ENCODE results near the gene DARS2. TPM values are rescaled to one million over a fixed set of nuclear protein-coding genes. Genes with fewer than 3 reads are reported as not detected.

The DARS2 gene
- polyA plus RNA-seq, 1 donor from 2014 or later, result 4.5 TPM

DNA sequence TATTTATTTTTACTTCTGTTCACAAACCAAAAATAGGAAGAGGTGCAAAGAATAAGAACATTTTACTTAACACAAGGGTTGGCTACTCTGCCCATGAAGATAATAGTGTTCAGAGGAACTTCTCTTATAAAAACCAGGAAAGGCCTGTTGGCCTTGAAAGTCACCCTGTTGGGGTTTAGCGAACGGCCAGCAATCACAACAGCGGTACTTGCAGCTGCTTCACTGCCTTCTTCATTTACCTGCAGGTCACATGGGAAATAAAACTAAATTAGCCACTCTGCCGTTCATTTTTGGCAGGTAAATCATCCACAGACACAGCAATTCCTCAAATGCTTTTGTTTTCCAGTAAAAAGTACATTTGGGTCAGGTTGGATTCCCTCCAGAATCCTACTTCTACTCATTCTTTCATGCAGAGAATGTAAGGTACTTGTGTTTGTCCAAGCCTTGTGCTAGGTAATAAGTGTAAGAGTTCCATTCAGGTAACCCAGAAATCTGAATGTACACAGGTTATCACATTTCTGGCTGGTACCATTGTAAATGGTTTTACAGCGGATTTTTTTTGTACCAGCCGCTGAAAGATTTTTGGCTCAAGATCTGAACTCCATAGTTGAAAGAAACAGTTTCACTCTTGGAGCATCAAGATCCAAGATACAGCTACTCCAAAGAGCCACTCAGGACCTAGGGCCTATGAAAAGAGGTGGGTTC is 79.5 kb downstream of the DARS2 start:
- H3F3A ChIP-seq (ENCODE audit: insufficient read depth, low read length, poor library complexity, severe bottlenecking), result no peaks in the 10 kb centered on the region
- H3K9me3 ChIP-seq (ENCODE audit: low read length), result no peaks in the 10 kb centered on the region
- H3K4me3 ChIP-seq (ENCODE audit: low read length), result no peak overlapping the region
- H3K9ac ChIP-seq (ENCODE audit: low read length), result no peak overlapping the region
- no peaks in the 10 kb centered on the region for H4K20me1 ChIP-seq (ENCODE audit: insufficient read depth)
- H3K27ac ChIP-seq (ENCODE audit: low read length), result no peak overlapping the region
- TF ChIP-seq MXI1 (conservative IDR thresholded peaks at IDR 0.05; ENCODE audit: poor library complexity, severe bottlenecking) (no peak), POLR2AphosphoS5 (IDR thresholded peaks at IDR 0.05) (no peak), RAD21 (conservative IDR thresholded peaks at IDR 0.05) (no peak), SMC3 (conservative IDR thresholded peaks at IDR 0.05; ENCODE audit: poor library complexity) (no peak), EP300 (conservative IDR thresholded peaks at IDR 0.05; ENCODE audit: poor library complexity, severe bottlenecking) (no peak)
- TF ChIP-seq, protein P1, sequence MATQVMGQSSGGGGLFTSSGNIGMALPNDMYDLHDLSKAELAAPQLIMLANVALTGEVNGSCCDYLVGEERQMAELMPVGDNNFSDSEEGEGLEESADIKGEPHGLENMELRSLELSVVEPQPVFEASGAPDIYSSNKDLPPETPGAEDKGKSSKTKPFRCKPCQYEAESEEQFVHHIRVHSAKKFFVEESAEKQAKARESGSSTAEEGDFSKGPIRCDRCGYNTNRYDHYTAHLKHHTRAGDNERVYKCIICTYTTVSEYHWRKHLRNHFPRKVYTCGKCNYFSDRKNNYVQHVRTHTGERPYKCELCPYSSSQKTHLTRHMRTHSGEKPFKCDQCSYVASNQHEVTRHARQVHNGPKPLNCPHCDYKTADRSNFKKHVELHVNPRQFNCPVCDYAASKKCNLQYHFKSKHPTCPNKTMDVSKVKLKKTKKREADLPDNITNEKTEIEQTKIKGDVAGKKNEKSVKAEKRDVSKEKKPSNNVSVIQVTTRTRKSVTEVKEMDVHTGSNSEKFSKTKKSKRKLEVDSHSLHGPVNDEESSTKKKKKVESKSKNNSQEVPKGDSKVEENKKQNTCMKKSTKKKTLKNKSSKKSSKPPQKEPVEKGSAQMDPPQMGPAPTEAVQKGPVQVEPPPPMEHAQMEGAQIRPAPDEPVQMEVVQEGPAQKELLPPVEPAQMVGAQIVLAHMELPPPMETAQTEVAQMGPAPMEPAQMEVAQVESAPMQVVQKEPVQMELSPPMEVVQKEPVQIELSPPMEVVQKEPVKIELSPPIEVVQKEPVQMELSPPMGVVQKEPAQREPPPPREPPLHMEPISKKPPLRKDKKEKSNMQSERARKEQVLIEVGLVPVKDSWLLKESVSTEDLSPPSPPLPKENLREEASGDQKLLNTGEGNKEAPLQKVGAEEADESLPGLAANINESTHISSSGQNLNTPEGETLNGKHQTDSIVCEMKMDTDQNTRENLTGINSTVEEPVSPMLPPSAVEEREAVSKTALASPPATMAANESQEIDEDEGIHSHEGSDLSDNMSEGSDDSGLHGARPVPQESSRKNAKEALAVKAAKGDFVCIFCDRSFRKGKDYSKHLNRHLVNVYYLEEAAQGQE (IDR thresholded peaks at IDR 0.05; ENCODE audit: borderline replicate concordance), result no peak
- TF ChIP-seq, protein P2, sequence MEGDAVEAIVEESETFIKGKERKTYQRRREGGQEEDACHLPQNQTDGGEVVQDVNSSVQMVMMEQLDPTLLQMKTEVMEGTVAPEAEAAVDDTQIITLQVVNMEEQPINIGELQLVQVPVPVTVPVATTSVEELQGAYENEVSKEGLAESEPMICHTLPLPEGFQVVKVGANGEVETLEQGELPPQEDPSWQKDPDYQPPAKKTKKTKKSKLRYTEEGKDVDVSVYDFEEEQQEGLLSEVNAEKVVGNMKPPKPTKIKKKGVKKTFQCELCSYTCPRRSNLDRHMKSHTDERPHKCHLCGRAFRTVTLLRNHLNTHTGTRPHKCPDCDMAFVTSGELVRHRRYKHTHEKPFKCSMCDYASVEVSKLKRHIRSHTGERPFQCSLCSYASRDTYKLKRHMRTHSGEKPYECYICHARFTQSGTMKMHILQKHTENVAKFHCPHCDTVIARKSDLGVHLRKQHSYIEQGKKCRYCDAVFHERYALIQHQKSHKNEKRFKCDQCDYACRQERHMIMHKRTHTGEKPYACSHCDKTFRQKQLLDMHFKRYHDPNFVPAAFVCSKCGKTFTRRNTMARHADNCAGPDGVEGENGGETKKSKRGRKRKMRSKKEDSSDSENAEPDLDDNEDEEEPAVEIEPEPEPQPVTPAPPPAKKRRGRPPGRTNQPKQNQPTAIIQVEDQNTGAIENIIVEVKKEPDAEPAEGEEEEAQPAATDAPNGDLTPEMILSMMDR (IDR thresholded peaks at IDR 0.05; ENCODE audit: poor library complexity, severe bottlenecking), result no peak
- no peak overlapping the region for H2AFZ ChIP-seq (ENCODE audit: low read depth, low read length)
- no peaks in the 10 kb centered on the region for H3K9me2 ChIP-seq (ENCODE audit: insufficient read depth, low read length)
- H3K27me3 ChIP-seq (ENCODE audit: insufficient read depth, low read depth, low read length), result no peaks in the 10 kb centered on the region
- H3K79me2 ChIP-seq (replicated peaks; ENCODE audit: insufficient read depth, low read length), result no peaks in the 10 kb centered on the region
- no peak overlapping the region for H3K4me2 ChIP-seq (ENCODE audit: low read length)
- no peaks in the 10 kb centered on the region for H3K36me3 ChIP-seq (ENCODE audit: insufficient read depth, low read length)

Small RNA genes lying within 50 kb of the gene (small RNA-seq; reads per million reads assigned to genes)
- 0 to 1.2 (median 0) reads per million in 3 experiments for gene RF00019

Other genes starting within 250 kb of the DARS2 start
- 0.31 and 0.46 TPM in 2 replicates for gene SLC9C2, start 221.6 kb upstream of the DARS2 start, polyA plus RNA-seq
- not detected in 2 replicates for gene TEX50, start 189.3 kb upstream of the DARS2 start, polyA plus RNA-seq
- gene ANKRD45, start 154.8 kb upstream of the DARS2 start, polyA plus RNA-seq, result 8.7 and 9.9 TPM in 2 replicates
- 33.2 and 41.8 TPM in 2 replicates for gene KLHL20, start 109.7 kb upstream of the DARS2 start, polyA plus RNA-seq
- 6.4 and 7.4 TPM in 2 replicates for gene CENPL, start 210 bp downstream of the DARS2 start, polyA plus RNA-seq
- gene GAS5, start 43.3 kb downstream of the DARS2 start, polyA plus RNA-seq, result 931 and 1,182 TPM in 2 replicates
- gene ZBTB37, start 43.7 kb downstream of the DARS2 start, polyA plus RNA-seq, result 14.3 and 14.6 TPM in 2 replicates
- gene SERPINC1, start 92.7 kb downstream of the DARS2 start, polyA plus RNA-seq, result not detected in 2 replicates
- gene RC3H1, start 197.7 kb downstream of the DARS2 start, polyA plus RNA-seq, result 11.1 and 12.8 TPM in 2 replicates

All from neural cell (in vitro differentiated cells).